Activated CD4-positive, alpha-beta T cell treated with anti-CD3 and anti-CD28 coated beads, Interleukin-2, amount 10 ng/mL, durations not matched to agents 24 days and 14 days (primary cell): ENCODE results near the gene EPB41L5. TPM values are rescaled to one million over a fixed set of nuclear protein-coding genes. Genes with fewer than 3 reads are reported as not detected.
"Not testable (repeated sequence)": the region's sequence is repeated elsewhere in the genome, so short reads cannot be mapped to it uniquely, and the experiment has no call there.

ENCODE experiments used
- DNase-seq: peaks from one replicate; pipeline ENCODE4 v3.0.0; 2022
- H3K27ac Mint-ChIP-seq: one replicate; pipeline ENCODE4 v1.8.0; 2022; ENCODE audit warnings: mild to moderate bottlenecking, mixed read lengths
- H3K27me3 Mint-ChIP-seq: one replicate; pipeline ENCODE4 v1.8.0; 2022; ENCODE audit warnings: mixed read lengths
- H3K36me3 Mint-ChIP-seq: one replicate; pipeline ENCODE4 v1.8.0; 2022; ENCODE audit warnings: low read depth, mild to moderate bottlenecking, mixed read lengths
- H3K4me1 Mint-ChIP-seq: one replicate; pipeline ENCODE4 v1.8.0; 2021; ENCODE audit warnings: mixed read lengths
- H3K4me3 Mint-ChIP-seq: one replicate; pipeline ENCODE4 v1.8.0; 2022; ENCODE audit warnings: mild to moderate bottlenecking, moderate library complexity, mixed read lengths
- H3K9me3 Mint-ChIP-seq: one replicate; pipeline ENCODE4 v1.8.0; 2021; ENCODE audit warnings: mixed read lengths
- intact Hi-C: fragments of 100-400 bp; cut with micrococcal nuclease; formaldehyde crosslinking; loops from one replicate; pipeline ENCODE4 v1.15.1; 2023
- total RNA-seq: library from RNA; stranded (reverse); gene quantifications from 2 replicates; pipeline ENCODE4 v1.2.3, GENCODE V29; 2022

Gene EPB41L5
- total RNA-seq, 1 donor from 2014 or later = 1.5 TPM

GRCh38 chr2:120042359-120042758 is 29.5 kb downstream of the EPB41L5 start:
- no peak overlapping the region for H3K4me3 Mint-ChIP-seq
- H3K4me1 Mint-ChIP-seq = no peaks in the 10 kb centered on the region
- intact Hi-C loops = no loop called here
- no peak overlapping the region for H3K27ac Mint-ChIP-seq
- H3K36me3 Mint-ChIP-seq = peaks cover 2% of the 10 kb centered on the region
- no peak for DNase-seq
- H3K27me3 Mint-ChIP-seq = no peaks in the 10 kb centered on the region
- H3K9me3 Mint-ChIP-seq = no peaks in the 10 kb centered on the region

GRCh38 chr2:120044336-120044735 is 31.5 kb downstream of the EPB41L5 start:
- intact Hi-C loops = no loop called here
- H3K4me1 Mint-ChIP-seq = no peaks in the 10 kb centered on the region
- no peak for DNase-seq
- H3K4me3 Mint-ChIP-seq = no peak overlapping the region
- H3K36me3 Mint-ChIP-seq = peaks cover 2% of the 10 kb centered on the region
- peaks cover 8% of the 10 kb centered on the region for H3K9me3 Mint-ChIP-seq
- H3K27me3 Mint-ChIP-seq = no peaks in the 10 kb centered on the region
- H3K27ac Mint-ChIP-seq = no peak overlapping the region

- H3K36me3 Mint-ChIP-seq, H3K27ac Mint-ChIP-seq, H3K9me3 Mint-ChIP-seq, intact Hi-C loops, DNase-seq, H3K4me1 Mint-ChIP-seq, H3K27me3 Mint-ChIP-seq, H3K4me3 Mint-ChIP-seq: not testable (repeated sequence)
Observed at GRCh38 chr2:120045775-120046174, 32.9 kb downstream of the EPB41L5 start.

GRCh38 chr2:120046252-120046651 is 33.4 kb downstream of the EPB41L5 start:
- H3K36me3 Mint-ChIP-seq, DNase-seq, H3K27me3 Mint-ChIP-seq, H3K4me3 Mint-ChIP-seq, H3K4me1 Mint-ChIP-seq, H3K27ac Mint-ChIP-seq, H3K9me3 Mint-ChIP-seq, intact Hi-C loops: not testable (repeated sequence)

- intact Hi-C loops = no loop called here
- DNase-seq = no peak
- H3K27me3 Mint-ChIP-seq = no peaks in the 10 kb centered on the region
- no peak overlapping the region for H3K27ac Mint-ChIP-seq
- H3K4me3 Mint-ChIP-seq = no peak overlapping the region
- H3K4me1 Mint-ChIP-seq = no peaks in the 10 kb centered on the region
- H3K36me3 Mint-ChIP-seq = no peaks in the 10 kb centered on the region
- H3K9me3 Mint-ChIP-seq = peaks cover 12% of the 10 kb centered on the region
Observed at GRCh38 chr2:120052597-120052996, 39.7 kb downstream of the EPB41L5 start.

GRCh38 chr2:120053891-120054290 is 41.0 kb downstream of the EPB41L5 start:
- no peaks in the 10 kb centered on the region for H3K4me1 Mint-ChIP-seq
- intact Hi-C loops = no loop called here
- DNase-seq = no peak
- no peaks in the 10 kb centered on the region for H3K27me3 Mint-ChIP-seq
- no peaks in the 10 kb centered on the region for H3K36me3 Mint-ChIP-seq
- no peak overlapping the region for H3K27ac Mint-ChIP-seq
- peaks cover 6% of the 10 kb centered on the region for H3K9me3 Mint-ChIP-seq
- no peak overlapping the region for H3K4me3 Mint-ChIP-seq

- DNase-seq = no peak
- intact Hi-C loops = no loop called here
- no peak overlapping the region for H3K27ac Mint-ChIP-seq
- peaks cover 4% of the 10 kb centered on the region for H3K27me3 Mint-ChIP-seq
- H3K4me3 Mint-ChIP-seq = no peak overlapping the region
- H3K9me3 Mint-ChIP-seq = peaks cover 4% of the 10 kb centered on the region
- peaks cover under 1% of the 10 kb centered on the region for H3K4me1 Mint-ChIP-seq
- no peaks in the 10 kb centered on the region for H3K36me3 Mint-ChIP-seq
Observed at GRCh38 chr2:120059483-120059882, 46.6 kb downstream of the EPB41L5 start.

GRCh38 chr2:120060088-120060623 is 47.3 kb downstream of the EPB41L5 start:
- DNase-seq = no peak
- no peaks in the 10 kb centered on the region for H3K36me3 Mint-ChIP-seq
- peaks cover 3% of the 10 kb centered on the region for H3K4me1 Mint-ChIP-seq
- intact Hi-C loops = no loop called here
- no peak overlapping the region for H3K27ac Mint-ChIP-seq
- H3K4me3 Mint-ChIP-seq = no peak overlapping the region
- H3K9me3 Mint-ChIP-seq = peaks cover 4% of the 10 kb centered on the region
- H3K27me3 Mint-ChIP-seq = peaks cover 4% of the 10 kb centered on the region

GRCh38 chr2:120064664-120065063 is 51.8 kb downstream of the EPB41L5 start:
- Mint-ChIP-seq H3K4me3 (no peak overlapping the region), H3K9me3 (no peaks in the 10 kb centered on the region), H3K27me3 (peaks cover 5% of the 10 kb centered on the region), H3K4me1 (peaks cover 3% of the 10 kb centered on the region), H3K27ac (no peak overlapping the region), H3K36me3 (no peaks in the 10 kb centered on the region)
- intact Hi-C loops = no loop called here
- DNase-seq = no peak

GRCh38 chr2:120066800-120067547 is 54.1 kb downstream of the EPB41L5 start:
- H3K36me3 Mint-ChIP-seq = no peaks in the 10 kb centered on the region
- DNase-seq = no peak
- peaks cover 14% of the 10 kb centered on the region for H3K27me3 Mint-ChIP-seq
- no peak overlapping the region for H3K27ac Mint-ChIP-seq
- intact Hi-C loops = no loop called here
- H3K4me1 Mint-ChIP-seq = peaks cover 3% of the 10 kb centered on the region
- no peak overlapping the region for H3K4me3 Mint-ChIP-seq
- peaks cover 9% of the 10 kb centered on the region for H3K9me3 Mint-ChIP-seq

- peaks cover 10% of the 10 kb centered on the region for H3K27me3 Mint-ChIP-seq
- H3K4me3 Mint-ChIP-seq, H3K27ac Mint-ChIP-seq, DNase-seq, intact Hi-C loops, H3K36me3 Mint-ChIP-seq, H3K4me1 Mint-ChIP-seq, H3K9me3 Mint-ChIP-seq: not testable (repeated sequence)
Observed at GRCh38 chr2:120068040-120068658, 55.3 kb downstream of the EPB41L5 start.

- intact Hi-C loops = no loop called here
- Mint-ChIP-seq H3K4me1 (no peaks in the 10 kb centered on the region), H3K4me3 (no peak overlapping the region), H3K9me3 (peaks cover 19% of the 10 kb centered on the region), H3K36me3 (peaks cover 2% of the 10 kb centered on the region), H3K27me3 (peaks cover 9% of the 10 kb centered on the region), H3K27ac (no peak overlapping the region)
- no peak for DNase-seq
Observed at GRCh38 chr2:120075545-120075944, 62.7 kb downstream of the EPB41L5 start.

GRCh38 chr2:120077896-120078295 is 65.0 kb downstream of the EPB41L5 start:
- no peak for DNase-seq
- H3K4me3 Mint-ChIP-seq = no peak overlapping the region
- H3K27me3 Mint-ChIP-seq = no peaks in the 10 kb centered on the region
- H3K9me3 Mint-ChIP-seq = peaks cover 10% of the 10 kb centered on the region
- H3K36me3 Mint-ChIP-seq = peaks cover 2% of the 10 kb centered on the region
- no peaks in the 10 kb centered on the region for H3K4me1 Mint-ChIP-seq
- intact Hi-C loops = no loop called here
- H3K27ac Mint-ChIP-seq = no peak overlapping the region

- no peak for DNase-seq
- peaks cover 10% of the 10 kb centered on the region for H3K9me3 Mint-ChIP-seq
- H3K36me3 Mint-ChIP-seq = peaks cover 2% of the 10 kb centered on the region
- peaks cover 2% of the 10 kb centered on the region for H3K27me3 Mint-ChIP-seq
- H3K4me1 Mint-ChIP-seq = no peaks in the 10 kb centered on the region
- intact Hi-C loops = no loop called here
- no peak overlapping the region for H3K27ac Mint-ChIP-seq
- H3K4me3 Mint-ChIP-seq = no peak overlapping the region
Observed at GRCh38 chr2:120079647-120080046, 66.8 kb downstream of the EPB41L5 start.
